Esophagus squamous epithelium (tissue), 4 donors: Measurements from ENCODE around the gene UMODL1.

ENCODE experiments used
- CTCF ChIP-seq, 6 experiments: fragments of 450-650 bp in 4 of 6; fragments of 200-600 bp in 2 of 6; sonication (generic) in 2 of 6; IDR thresholded peaks; one replicate each; pipeline ENCODE4 v1.5.1; 2016 to 2019; ENCODE audit warnings: antibody characterized with exemption in 6 of 6, mild to moderate bottlenecking in 4 of 6, moderate library complexity in 4 of 6
- POLR2A ChIP-seq, 4 donors: fragments of 450-650 bp; IDR thresholded peaks; one replicate each; pipeline ENCODE4 v1.6.1; 2017; ENCODE audit warnings: antibody characterized with exemption in 4 of 4, mild to moderate bottlenecking in 4 of 4, moderate library complexity in 3 of 4

- no peak for TF ChIP-seq CTCF (IDR thresholded peaks at IDR 0.05)
- no peak for TF ChIP-seq POLR2A (IDR thresholded peaks at IDR 0.05)
Measured at GRCh38 chr21:42038826-42039425, 32.2 kb upstream of the UMODL1 start.
